H9 (cell line): Measurements from ENCODE around the gene RAB33A. TPM values are rescaled to one million over a fixed set of nuclear protein-coding genes. Genes with fewer than 3 reads are reported as not detected.

Experiments
- DNase-seq: peaks from one replicate; pipeline ENCODE4 v3.0.0-alpha.2; 2017
- H2AFZ ChIP-seq: one replicate; pipeline ENCODE4 v1.6.1; 2013; ENCODE audit warnings: mild to moderate bottlenecking, low read length, control low read depth, moderate library complexity
- H2AK5ac ChIP-seq: 2 replicates; pipeline ENCODE4 v1.6.1; 2013; ENCODE audit warnings: low read length, control low read depth, mixed read lengths; ENCODE audit not compliant: insufficient read length
- H2BK120ac ChIP-seq: one replicate; pipeline ENCODE4 v1.6.1; 2013; ENCODE audit warnings: low read depth, mild to moderate bottlenecking, low read length, control low read depth, inconsistent platforms; ENCODE audit not compliant: poor library complexity, severe bottlenecking
- H2BK12ac ChIP-seq: 2 replicates; pipeline ENCODE4 v1.6.1; 2013; ENCODE audit warnings: low read length, control low read depth, mixed read lengths, low read depth; ENCODE audit not compliant: insufficient read length
- H2BK15ac ChIP-seq: 2 replicates; pipeline ENCODE4 v1.6.1; 2013; ENCODE audit warnings: low read depth, low read length, control low read depth
- H2BK20ac ChIP-seq: one replicate; pipeline ENCODE4 v1.6.1; 2013; ENCODE audit warnings: low read depth, mild to moderate bottlenecking, low read length, control low read depth, inconsistent platforms; ENCODE audit not compliant: poor library complexity, severe bottlenecking
- H2BK5ac ChIP-seq: 2 replicates; pipeline ENCODE4 v1.6.1; 2013; ENCODE audit warnings: low read length, control low read depth, mixed read lengths; ENCODE audit not compliant: insufficient read length
- H3K14ac ChIP-seq: 2 replicates; pipeline ENCODE4 v1.6.1; 2013; ENCODE audit warnings: low read length, control low read depth; ENCODE audit not compliant: insufficient read depth
- H3K18ac ChIP-seq: 2 replicates; pipeline ENCODE4 v1.6.1; 2013; ENCODE audit warnings: low read depth, mild to moderate bottlenecking, mixed read lengths, low read length, control low read depth; ENCODE audit not compliant: insufficient read length
- H3K23ac ChIP-seq: 2 replicates; pipeline ENCODE4 v1.6.1; 2013; ENCODE audit warnings: low read length, control low read depth, mixed read lengths, low read depth; ENCODE audit not compliant: insufficient read length
- H3K23me2 ChIP-seq: 2 replicates; pipeline ENCODE4 v1.6.1; 2013; ENCODE audit warnings: low read depth, mild to moderate bottlenecking, mixed read lengths, low read length, control low read depth; ENCODE audit not compliant: insufficient read length, poor library complexity, severe bottlenecking
- H3K27ac ChIP-seq: 2 replicates; pipeline ENCODE4 v1.5.1; 2013; ENCODE audit warnings: low read length, control low read depth, mixed read lengths, low read depth; ENCODE audit not compliant: insufficient read length
- H3K27me3 ChIP-seq: 2 replicates; pipeline ENCODE4 v1.6.1; 2013; ENCODE audit warnings: low read length, control low read depth, inconsistent platforms; ENCODE audit not compliant: insufficient read depth
- H3K4ac ChIP-seq: 2 replicates; pipeline ENCODE4 v1.6.1; 2013; ENCODE audit warnings: low read depth, mild to moderate bottlenecking, control low read depth, inconsistent platforms, low read length, moderate library complexity
- H3K4me1 ChIP-seq: 2 replicates; pipeline ENCODE4 v1.6.1; 2013; ENCODE audit warnings: low read length, control low read depth, inconsistent platforms; ENCODE audit not compliant: insufficient read depth
- H3K4me2 ChIP-seq: 2 replicates; pipeline ENCODE4 v1.6.1; 2013; ENCODE audit warnings: low read length, control low read depth, mixed read lengths; ENCODE audit not compliant: insufficient read length, insufficient read depth
- H3K56ac ChIP-seq: 2 replicates; pipeline ENCODE4 v1.6.1; 2013; ENCODE audit warnings: low read depth, mild to moderate bottlenecking, mixed read lengths, low read length, control low read depth; ENCODE audit not compliant: insufficient read length
- H3K79me1 ChIP-seq: 2 replicates; pipeline ENCODE4 v1.6.1; 2013; ENCODE audit warnings: low read depth, mild to moderate bottlenecking, moderate library complexity, low read length, control low read depth, inconsistent platforms; ENCODE audit not compliant: insufficient read depth, poor library complexity, severe bottlenecking
- H3K79me2 ChIP-seq: 2 replicates; pipeline ENCODE4 v1.6.1; 2013; ENCODE audit warnings: low read length, control low read depth, inconsistent platforms; ENCODE audit not compliant: insufficient read depth
- H3K9ac ChIP-seq: 2 replicates; pipeline ENCODE4 v1.6.1; 2013; ENCODE audit warnings: low read length, control low read depth, mixed read lengths; ENCODE audit not compliant: insufficient read length; ENCODE audit errors: extremely low read depth
- H3K9me3 ChIP-seq: one replicate; pipeline ENCODE4 v1.6.1; 2013; ENCODE audit warnings: low read depth, low read length, inconsistent platforms; ENCODE audit not compliant: control insufficient read depth
- H3T11ph ChIP-seq: one replicate; pipeline ENCODE4 v1.6.1; 2013; ENCODE audit warnings: mild to moderate bottlenecking, low read length, control low read depth, inconsistent platforms
- H4K20me1 ChIP-seq: one replicate; pipeline ENCODE4 v1.6.1; 2013; ENCODE audit not compliant: control insufficient read depth, insufficient read length, insufficient read depth
- H4K5ac ChIP-seq: 2 replicates; pipeline ENCODE4 v1.6.1; 2013; ENCODE audit warnings: low read depth, mild to moderate bottlenecking, mixed read lengths, low read length, control low read depth; ENCODE audit not compliant: insufficient read length
- H4K8ac ChIP-seq: replicated peaks from 2 replicates; pipeline ENCODE4 v1.6.1; 2013; ENCODE audit warnings: low read length, control low read depth, mixed read lengths, low read depth; ENCODE audit not compliant: insufficient read length
- H4K91ac ChIP-seq: 2 replicates; pipeline ENCODE4 v1.6.1; 2013; ENCODE audit warnings: low read depth, mild to moderate bottlenecking, moderate library complexity, mixed read lengths, low read length, control low read depth; ENCODE audit not compliant: insufficient read length
- H3K27ac Mint-ChIP-seq, 3 experiments: 2 replicates in 2 of 3; 3 replicates in 1 of 3; pipeline ENCODE4 v1.8.0; 2020 to 2021; ENCODE audit warnings: mixed read lengths in 3 of 3, mild to moderate bottlenecking in 1 of 3, moderate library complexity in 1 of 3
- H3K27me3 Mint-ChIP-seq: 2 replicates; pipeline ENCODE4 v1.8.0; 2021; ENCODE audit warnings: low read depth, mild to moderate bottlenecking, moderate library complexity, mixed read lengths
- H3K36me3 Mint-ChIP-seq, 3 experiments: 2 replicates in 2 of 3; 3 replicates in 1 of 3; pipeline ENCODE4 v1.8.0; 2020 to 2021; ENCODE audit warnings: low read depth in 3 of 3, mixed read lengths in 3 of 3; ENCODE audit not compliant: insufficient read depth in 1 of 3
- H3K4me1 Mint-ChIP-seq, 2 experiments: 2 replicates each; pipeline ENCODE4 v1.8.0; 2020; ENCODE audit warnings: mixed read lengths in 2 of 2
- H3K4me3 Mint-ChIP-seq, 2 experiments: 2 replicates in 1 of 2; 3 replicates in 1 of 2; pipeline ENCODE4 v1.8.0; 2020 to 2021; ENCODE audit warnings: mild to moderate bottlenecking in 2 of 2, mixed read lengths in 2 of 2, moderate library complexity in 1 of 2
- H3K9me3 Mint-ChIP-seq, 2 experiments: 2 replicates in 1 of 2; 3 replicates in 1 of 2; pipeline ENCODE4 v1.8.0; 2020; ENCODE audit warnings: mild to moderate bottlenecking in 2 of 2, mixed read lengths in 2 of 2, moderate library complexity in 1 of 2
- WGBS: extraction: QIAGEN DNeasy Blood & Tissue Kit; methylation state at CpG from one replicate; pipeline ENCODE4 v1.1.7; 2013; ENCODE audit warnings: missing lambda C conversion rate, low lambda C conversion rate, mixed read lengths; ENCODE audit not compliant: insufficient read length; ENCODE audit errors: extremely low coverage; 5-methylcytosine and 5-hydroxymethylcytosine counted together
- total RNA-seq: library from RNA; stranded (reverse); gene quantifications from 2 replicates; pipeline ENCODE4 v1.2.1, GENCODE V29; 2021
- TF ChIP-seq, protein P1 (sequence below): fragments of 200-600 bp; sonication (generic); conservative IDR thresholded peaks from 3 replicates; pipeline ENCODE4 v1.8.0; 2021; ENCODE audit warnings: antibody characterized with exemption, mild to moderate bottlenecking

RAB33A gene
- total RNA-seq, 1 experiment from 2014 or later, result 0.59 TPM

GRCh38 chrX:130163398-130163797 lies 8.4 kb upstream of the RAB33A start:
- Histone ChIP-seq H4K20me1 (no peaks in the 10 kb centered on the region), H3K27me3 (no peaks in the 10 kb centered on the region), H3T11ph (no peak overlapping the region), H3K79me1 (no peaks in the 10 kb centered on the region), H4K8ac (no peak overlapping the region), H3K9me3 (peaks cover 13% of the 10 kb centered on the region), H2AFZ (no peak overlapping the region), H3K79me2 (peaks cover 4% of the 10 kb centered on the region; the same call in 1 of the 2 replicates), H3K14ac (no peak overlapping the region), H2BK5ac (no peak overlapping the region), H2AK5ac (no peak overlapping the region), H2BK120ac (no peak overlapping the region), H3K4ac (no peak overlapping the region), H3K23me2 (peaks cover 3% of the 10 kb centered on the region), H4K91ac (no peak overlapping the region), H3K4me2 (no peak overlapping the region), H2BK15ac (no peak overlapping the region), H3K56ac (no peak overlapping the region), H3K4me1 (no peaks in the 10 kb centered on the region), H2BK12ac (no peak overlapping the region), H3K18ac (no peak overlapping the region), H3K9ac (no peak overlapping the region), H3K23ac (no peak overlapping the region), H3K27ac (no peak overlapping the region), H2BK20ac (no peak overlapping the region), H4K5ac (no peak overlapping the region)
- Mint-ChIP-seq H3K36me3 (peaks cover 0 to under 1% (median 0%) of the 10 kb centered on the region in 3 experiments; a peak in 3 of 7 replicates), H3K9me3 (peaks cover 0 to 57% of the 10 kb centered on the region in 2 experiments; a peak in 3 of 5 replicates), H3K4me3 (peak overlapping the region in 1 of 2 experiments; percentile 37; a peak in 1 of 5 replicates), H3K27ac (no peak overlapping the region), H3K27me3 (no peaks in the 10 kb centered on the region), H3K4me1 (peaks cover 9% of the 10 kb centered on the region in 2 experiments; a peak in 3 of 4 replicates)
- TF ChIP-seq, protein P1, sequence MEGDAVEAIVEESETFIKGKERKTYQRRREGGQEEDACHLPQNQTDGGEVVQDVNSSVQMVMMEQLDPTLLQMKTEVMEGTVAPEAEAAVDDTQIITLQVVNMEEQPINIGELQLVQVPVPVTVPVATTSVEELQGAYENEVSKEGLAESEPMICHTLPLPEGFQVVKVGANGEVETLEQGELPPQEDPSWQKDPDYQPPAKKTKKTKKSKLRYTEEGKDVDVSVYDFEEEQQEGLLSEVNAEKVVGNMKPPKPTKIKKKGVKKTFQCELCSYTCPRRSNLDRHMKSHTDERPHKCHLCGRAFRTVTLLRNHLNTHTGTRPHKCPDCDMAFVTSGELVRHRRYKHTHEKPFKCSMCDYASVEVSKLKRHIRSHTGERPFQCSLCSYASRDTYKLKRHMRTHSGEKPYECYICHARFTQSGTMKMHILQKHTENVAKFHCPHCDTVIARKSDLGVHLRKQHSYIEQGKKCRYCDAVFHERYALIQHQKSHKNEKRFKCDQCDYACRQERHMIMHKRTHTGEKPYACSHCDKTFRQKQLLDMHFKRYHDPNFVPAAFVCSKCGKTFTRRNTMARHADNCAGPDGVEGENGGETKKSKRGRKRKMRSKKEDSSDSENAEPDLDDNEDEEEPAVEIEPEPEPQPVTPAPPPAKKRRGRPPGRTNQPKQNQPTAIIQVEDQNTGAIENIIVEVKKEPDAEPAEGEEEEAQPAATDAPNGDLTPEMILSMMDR, result no peak
- no CpG with 5 or more reads among the region's 2 CpGs for WGBS
- no peak for DNase-seq
